Endometrial microvascular endothelial cells (primary cell): Measurements from ENCODE around the gene PHF13. TPM values are rescaled to one million over a fixed set of nuclear protein-coding genes. Genes with fewer than 3 reads are reported as not detected.
"Not testable (repeated sequence)": the region's sequence is repeated elsewhere in the genome, so short reads cannot be mapped to it uniquely, and the experiment has no call there.

Experiments used
- in situ Hi-C: cut with HindIII; loops from 2 replicates; pipeline ENCODE4 v1.10.0; 2017; ENCODE audit warnings: low sequenced_read_pairs, low pct_unique_long_range_greater_than_20kb; ENCODE audit errors: inconsistent ontology term
- total RNA-seq: library from RNA; depleted of rRNA; stranded (reverse); fragments of >200 nt; gene quantifications from one replicate; pipeline ENCODE4 v1.2.3, GENCODE V29; 2015; ENCODE audit errors: inconsistent ontology term

The PHF13 gene
- total RNA-seq, 1 donor from 2014 or later, result 6.9 TPM

DNA sequence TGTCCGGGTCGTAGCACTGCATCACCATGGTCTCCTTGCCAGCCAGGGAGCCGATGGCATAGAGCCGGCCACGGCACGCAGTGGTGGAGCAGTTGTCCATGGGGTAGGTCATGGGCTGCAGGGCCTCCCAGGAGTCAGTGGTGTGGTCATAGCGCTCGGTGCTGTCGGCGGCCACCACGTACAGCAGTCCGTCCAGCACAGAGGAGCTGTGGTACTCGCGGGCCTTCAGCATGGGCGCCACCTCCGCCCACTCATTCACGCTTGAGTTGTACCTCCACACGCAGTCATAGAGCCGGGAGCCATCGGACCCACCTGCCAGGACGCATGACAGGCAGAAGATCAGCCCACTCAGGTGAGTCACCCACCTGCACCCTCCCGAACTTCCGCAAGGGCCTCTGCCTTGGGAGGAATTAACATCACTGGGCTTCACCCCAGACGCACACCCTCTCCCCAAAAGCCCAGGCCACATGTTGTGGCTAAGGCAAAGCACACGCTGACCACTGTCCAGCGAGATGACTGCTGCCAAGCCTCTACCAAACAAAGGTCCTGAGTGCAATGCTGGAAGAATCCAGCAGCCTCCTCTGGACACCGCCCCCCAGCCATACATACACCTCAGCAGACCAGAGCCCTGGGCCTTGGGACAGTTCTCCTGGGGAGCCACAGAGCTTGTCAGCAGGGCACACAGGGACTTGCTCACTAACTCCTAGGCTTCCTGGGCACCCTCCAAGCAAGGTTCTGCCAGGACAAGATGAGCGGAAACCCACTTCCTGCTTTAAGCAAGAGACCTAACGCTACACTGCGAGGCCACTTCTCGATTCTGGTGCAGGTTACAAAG lies 14.2 kb upstream of the PHF13 start:
- in situ Hi-C loops, result no loop called here

DNA sequence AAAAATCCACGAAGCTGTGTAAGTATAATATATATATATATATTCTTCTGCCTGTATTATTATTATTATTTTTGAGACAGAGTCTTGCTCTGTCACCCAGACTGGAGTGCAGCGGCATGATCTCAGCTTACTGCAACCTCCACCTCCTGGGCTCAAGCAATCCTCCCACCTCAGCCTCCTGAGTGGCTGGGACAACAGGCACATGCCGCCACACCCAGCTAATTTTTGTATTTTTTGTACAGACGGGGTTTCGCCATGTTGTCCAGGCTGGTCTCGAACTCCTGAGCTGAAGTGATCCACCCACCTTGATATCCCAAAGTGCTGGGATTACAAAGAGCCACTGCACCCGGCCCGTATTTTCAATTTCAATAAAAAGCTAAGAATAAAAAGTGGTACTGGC lies 13.5 kb upstream of the PHF13 start:
- in situ Hi-C loops, result not testable (repeated sequence)

DNA sequence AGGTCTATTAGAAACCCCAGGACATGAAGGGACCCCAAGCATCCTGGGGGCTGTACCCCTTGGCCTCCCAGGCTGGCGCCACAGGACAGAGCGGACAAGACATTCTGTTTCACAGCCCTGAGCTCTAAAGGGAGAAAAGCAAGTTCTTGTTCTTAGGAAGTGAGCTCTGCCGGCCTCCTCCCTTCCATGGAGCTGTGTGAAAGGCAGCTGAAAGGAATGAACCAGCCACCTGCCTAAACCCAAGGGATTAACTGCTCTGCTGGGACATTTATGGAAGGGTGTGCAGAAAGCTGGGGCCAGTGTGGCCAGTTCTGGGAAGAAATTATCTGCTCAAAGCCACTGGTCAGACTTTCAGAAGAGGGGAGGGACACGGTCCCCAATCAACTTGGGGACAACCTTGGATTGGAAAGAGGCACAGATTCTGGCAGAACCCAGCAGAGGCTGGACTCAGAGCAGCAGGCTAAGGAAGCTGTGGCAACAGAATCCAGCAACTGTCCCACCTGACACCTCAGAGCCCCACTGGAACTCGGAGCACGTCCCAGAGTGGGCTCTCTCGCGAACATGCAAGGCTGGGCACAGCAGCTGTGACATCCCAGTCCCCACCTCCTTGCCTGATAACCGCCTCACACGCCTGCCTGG lies 13.0 kb upstream of the PHF13 start:
- in situ Hi-C loops, result no loop called here

DNA sequence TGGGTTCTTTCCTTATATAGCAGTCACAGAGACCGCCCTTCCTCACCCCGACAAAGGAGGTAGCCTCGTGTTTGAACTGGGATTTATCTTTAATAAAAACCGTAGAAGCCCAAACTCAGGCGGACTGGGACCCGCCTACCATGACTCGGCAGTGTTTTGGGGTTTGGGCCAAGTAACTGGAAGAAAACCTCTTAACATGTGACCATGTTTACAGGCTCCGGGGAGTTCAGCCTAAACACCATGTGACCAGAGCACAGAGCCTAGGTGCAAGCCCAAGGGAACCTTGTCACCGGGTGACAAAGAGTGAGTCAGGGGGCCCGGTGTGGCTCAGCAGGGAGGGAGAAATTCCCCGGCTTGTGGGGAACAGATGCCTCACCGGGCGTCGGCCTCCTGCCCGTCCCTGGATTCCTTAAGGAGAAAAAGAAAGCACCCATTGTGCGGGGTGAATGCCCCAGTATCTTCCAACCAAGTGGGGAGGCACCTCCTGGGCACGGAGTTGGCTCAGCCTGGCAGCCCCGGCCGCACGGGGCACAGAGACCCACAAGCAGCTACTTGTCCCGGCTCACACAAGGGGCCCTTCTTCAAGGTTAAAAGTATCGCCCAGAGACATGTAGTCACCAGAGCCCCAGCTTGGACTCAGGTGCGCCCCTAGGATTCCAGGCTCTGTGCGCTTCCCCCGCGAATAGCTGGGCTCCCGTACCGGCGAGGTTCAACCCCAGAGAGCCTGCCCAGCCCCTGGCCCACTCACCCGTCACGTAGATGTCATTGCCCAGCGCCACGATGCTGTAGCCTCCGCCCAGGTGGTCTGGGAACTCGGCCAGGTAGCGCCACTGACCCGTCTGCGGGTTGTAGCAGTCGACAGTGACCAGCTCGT lies 12.2 kb upstream of the PHF13 start:
- in situ Hi-C loops, result no loop called here

DNA sequence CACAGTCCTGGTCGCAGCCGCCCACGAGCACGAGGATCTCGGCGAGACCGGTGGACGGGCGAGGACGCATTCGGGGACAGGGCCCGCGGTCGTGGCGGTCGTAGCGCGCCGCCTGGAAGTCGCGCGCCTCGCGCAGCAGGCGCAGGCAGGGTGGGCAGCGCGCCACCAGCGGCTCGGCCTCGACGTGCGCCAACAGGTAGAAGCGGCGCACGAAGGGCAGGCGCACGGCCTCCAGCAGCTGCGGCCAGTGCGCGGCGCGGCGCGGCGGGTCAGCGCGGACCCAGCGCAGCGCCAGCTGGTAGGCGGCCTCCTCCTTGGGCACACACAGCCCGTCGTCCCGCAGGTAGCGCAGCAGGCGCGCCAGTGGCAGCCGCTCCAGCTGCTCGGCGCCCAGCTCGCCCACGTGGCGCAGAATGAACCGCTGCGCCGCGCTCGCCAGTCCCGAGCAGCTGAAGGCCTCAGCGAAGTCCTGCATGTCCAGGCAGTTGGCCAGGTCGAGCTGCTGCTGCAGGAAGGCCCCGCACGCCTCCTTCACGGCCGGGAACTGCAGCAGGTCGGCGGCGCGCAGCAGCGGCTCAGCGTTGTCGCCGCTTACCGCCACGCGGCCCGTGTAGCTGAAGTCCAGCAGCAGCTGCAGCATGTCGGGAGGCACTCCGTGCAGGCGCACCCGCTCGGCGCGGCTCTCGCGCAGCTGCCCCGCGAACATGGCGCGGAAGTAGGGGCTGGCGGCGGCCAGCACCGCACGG lies 11.4 kb upstream of the PHF13 start:
- in situ Hi-C loops, result no loop called here

DNA sequence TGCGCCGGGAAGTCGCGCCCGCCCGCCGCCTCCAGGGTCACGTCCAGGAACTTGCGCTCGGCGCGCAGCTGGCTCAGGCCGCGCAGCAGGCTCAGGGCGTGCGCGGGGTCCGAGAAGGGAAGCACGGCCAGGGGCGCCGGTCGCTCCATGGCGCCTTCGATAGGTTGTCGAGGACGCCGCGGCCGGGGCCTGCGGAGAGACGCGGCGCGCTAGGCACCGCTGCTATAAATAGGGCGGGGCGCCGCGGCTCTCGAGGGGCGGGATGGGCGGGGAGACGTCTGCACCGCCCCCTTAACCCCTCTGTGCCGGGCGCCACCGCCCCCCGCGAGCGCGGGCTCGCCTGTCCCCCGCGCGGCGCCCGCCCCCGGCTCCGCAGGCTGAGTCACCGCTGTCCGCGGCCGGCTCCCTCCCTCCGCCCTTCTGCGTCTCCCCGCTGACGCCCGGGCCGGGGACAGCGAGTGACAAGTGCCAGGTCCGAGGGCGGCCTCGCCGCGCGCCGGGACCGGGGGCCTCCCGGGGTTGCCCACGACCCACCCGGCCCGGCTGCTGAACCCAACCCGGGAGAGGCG lies 10.8 kb upstream of the PHF13 start, which contains the start of gene KLHL21:
TSS of gene KLHL21 (minus strand) at position 201 of the 569 bp plus-strand sequence. CDS start at position 149, 52 bp downstream.
- in situ Hi-C loops, result no loop called here

DNA sequence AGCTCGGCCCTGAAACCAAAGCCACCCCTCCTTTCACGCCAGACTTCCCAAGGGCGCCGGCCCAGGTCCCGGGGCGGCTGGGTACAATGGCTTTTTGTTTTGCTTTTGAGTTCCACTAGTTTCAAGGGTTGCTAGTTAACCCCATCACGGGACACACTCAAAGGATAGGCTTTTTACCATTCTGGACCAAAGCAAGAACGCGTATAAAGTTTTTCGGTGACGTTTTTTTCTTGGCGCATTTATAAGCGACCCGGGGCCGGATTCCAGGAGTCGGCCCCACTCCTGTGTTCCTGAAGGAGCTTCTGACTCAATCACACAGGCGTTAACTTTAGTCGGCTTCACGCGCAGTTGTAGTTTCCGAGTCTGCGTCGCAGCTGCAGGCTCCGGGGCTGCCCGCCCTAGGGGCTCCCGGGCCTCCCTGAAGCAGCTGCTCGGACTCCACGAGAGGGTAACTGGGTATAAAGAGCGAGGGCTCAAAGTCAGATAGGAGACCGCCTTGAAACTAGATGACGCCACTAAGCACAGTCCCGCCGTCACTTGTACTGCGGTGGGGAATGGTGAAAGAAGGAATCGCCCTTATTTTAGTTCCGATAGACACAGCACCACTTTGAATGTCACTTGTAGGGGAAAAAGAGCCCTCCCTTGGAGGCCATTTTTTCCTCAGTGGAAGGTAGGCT lies 10.2 kb upstream of the PHF13 start:
- in situ Hi-C loops, result no loop called here

DNA sequence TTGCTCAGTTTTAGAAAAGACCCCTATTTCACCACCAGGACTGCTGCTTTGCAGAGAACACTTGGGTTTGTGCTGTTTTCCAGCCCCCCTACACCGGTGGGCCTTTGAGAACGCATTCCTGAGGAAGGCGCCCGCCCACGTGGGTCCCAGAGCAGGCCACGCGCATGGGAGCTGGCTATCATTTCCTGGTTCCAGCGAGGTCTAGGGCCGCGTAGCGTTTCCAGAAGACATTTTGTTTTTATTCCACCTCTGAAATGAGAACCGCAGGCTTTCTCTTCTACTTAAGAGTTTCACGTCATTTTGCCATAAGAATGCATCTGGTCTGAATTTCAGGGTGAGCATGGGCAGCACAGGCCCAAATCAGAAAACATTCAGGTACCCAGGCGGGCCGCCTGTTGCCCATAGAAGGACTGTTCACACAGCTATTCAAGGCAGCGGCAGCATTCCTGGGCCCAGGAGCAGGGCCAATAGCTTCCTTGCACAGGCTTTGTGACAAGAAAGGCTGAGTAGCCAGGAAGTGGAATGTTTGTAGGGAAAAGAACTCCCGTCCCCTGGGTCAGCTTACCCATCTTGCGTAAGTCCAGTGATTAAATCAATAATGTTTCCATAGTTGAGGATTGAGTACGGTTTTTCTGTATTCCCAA lies 9.5 kb upstream of the PHF13 start:
- in situ Hi-C loops, result no loop called here

DNA sequence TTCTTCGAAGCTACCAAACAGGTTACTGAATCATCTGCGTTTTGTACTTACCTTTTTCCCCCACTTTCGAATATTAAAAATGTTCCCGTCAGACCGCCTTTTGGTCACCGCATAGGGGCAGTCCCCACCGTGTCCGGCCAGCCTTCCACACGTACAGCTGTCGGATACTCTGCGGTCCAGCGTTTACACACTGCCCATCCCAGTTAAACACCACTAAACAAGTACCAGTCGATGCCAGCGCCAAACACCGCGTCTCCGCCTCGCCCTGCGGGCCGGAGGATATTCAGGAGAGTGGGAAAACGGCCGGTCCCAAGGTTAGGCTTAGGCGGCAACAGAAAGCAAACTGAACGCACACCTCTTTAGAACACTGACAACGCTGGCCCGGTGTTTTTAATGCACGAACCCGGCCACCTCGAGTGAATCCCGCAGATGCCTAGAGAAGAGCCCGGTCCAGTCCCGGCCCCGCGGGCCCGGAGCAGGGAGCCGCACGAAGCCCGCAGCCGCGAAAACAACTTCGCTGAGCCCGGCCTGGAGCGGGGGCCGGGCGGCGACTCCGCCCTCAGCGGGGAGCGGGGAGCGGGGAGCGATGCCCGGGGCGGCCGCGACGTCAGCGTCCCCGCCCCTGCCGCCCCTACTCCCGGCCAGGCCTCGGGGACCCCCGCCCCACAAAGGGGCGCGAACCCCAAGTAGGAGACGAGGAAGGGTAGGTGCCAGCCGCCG lies 730 bp upstream of the PHF13 start:
- in situ Hi-C loops, result no loop called here

DNA sequence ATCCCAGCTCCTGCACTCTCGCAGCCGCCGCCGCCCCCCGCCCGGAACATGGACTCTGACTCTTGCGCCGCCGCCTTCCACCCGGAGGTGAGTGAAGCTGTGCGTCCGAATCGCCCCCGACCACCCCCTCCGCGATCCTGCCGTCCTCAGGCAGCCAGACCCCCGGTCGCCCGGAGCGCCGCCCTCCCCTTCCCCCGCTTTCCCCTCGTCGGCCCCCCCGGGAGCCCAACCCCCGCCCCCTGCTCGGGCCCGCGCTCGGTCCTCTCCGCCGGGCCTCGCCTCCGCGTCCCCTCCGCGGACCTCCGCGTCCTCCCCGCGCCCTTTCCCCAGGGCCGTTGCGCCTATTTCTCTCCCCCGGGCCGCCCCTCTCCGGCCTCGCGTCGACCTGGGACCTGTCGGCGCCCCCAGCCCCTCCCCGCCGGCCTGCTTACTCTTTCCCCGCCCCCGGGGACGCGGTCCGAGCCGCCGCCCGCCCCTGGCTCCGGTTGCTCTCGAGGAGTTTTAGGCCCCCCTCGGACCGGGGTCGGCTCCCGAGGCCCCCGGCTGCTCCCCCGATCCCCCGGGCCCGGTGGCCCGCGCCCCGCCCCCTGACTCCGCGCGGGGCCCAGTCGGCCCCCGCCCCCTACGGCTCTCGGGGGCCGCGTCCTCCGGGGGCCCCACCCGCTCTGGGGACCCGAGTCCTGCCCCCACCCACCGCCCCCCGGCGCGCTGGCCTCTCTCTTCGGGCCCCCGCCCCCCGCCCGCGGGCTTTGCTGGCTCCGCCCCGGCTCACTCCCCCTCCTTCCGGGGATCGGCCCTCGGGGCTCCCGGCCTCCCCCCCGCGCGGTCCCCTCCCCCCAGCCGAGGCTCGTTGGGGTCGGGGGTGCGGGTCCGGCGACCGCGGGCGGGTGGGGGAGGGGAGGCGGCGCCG lies 743 bp downstream of the PHF13 start:
- in situ Hi-C loops, result no loop called here

DNA sequence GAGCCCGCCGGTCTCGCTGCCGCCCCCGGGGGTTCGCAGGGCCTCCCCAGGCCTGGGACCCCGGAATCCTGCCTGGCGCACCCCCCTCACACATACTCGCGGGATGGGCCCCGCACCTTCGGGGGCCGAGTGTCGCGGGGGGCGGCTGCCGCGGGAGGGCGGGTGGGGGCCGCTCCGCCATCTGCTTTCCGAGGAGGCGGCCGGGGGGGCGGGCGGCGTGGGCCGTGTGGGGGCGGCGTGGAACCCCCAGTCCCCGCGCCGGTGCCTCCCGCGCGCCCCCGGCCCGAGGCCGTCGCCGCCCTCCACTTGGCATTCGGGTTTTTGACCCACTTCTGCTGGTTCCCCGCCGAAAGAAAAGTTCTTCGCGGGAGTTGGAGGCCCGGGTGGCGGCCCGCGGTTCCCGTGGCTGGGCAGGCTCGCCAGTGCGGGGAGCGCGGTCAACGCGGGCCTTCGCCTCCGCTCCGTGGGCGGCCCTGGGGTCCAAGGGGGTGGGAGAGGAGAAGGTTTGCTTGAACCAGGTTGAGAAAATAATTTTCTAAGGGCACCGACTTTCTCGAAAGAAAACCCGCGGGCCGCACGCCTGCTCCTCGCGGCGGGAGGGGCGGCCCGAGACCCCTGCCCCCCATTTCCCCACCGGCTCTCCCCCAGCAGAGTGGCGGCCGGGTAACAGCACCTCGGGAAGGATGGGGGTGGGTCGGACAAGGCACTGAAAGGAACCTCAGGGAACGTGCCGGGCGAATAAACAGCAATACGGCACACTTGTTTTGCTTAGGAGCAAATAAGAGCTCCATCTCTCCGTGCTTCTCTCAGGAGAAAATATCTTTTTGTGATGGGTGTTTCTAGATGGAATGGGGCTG lies 1.6 kb downstream of the PHF13 start:
- in situ Hi-C loops, result no loop called here

DNA sequence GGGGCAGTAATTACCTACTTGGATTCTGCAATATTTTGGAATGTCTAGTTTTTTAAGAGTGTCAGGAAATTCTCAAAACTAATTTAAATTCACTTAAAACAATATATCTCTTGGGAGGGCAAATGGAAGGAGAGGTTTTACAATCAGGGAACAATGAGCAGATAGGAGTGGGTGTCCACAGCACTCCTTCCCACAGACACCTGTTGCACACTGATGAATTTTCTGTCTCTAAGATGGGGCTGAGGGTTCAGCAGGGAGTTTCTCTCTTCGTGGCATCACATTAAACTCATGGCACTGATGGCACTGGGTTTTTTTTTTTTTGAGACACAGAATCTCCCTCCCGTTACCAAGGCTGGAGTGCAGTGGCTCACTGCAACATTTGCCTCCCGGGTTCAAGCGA lies 5.5 kb downstream of the PHF13 start:
- in situ Hi-C loops, result no loop called here

DNA sequence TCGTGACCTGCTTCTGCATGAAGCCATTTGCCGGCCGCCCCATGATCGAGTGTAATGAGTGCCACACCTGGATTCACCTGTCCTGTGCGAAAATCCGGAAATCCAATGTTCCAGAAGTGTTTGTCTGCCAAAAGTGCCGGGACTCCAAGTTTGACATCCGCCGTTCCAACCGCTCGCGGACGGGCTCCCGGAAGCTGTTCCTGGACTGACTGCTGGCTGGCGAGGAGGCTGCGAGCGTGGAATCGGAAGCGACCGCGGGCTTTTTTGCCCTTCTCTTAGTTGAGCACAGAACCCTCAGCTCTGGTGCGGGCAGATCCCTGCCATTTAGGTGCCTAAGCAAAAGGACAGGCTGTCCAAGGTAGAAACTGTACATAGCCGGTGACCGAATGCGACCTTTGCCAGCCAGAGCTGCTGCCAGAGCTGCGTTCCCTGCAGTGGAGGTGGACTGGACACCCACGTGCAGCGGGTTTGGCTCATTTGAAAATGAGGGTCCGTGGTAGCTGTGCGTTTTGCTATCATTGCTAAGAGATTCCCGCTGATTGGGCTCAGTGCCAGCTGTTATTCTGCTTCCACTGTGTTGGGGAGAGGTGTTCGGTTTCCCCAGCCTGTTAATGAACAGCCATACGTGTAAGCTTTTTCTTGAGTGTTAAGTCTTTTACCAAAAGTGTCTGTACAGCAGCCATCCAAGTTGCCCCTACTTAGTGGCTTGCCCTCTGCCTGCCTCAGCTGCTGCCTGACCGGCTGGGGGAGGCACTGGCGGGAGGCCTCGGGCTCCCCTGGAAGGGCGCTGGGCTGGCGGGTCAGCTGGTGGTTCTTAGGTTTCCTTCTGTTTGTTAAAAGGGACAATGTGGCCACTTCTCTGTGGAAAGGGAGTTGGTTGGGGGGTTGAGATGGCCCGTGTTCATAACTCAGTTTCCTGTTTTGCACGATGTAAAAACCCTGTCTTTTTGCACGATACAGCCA lies 8.2 kb downstream of the PHF13 start:
- in situ Hi-C loops, result no loop called here
